ENCODE measurements around the gene ENPP6. TPM values are rescaled to one million over a fixed set of nuclear protein-coding genes. Genes with fewer than 3 reads are reported as not detected.

The ENPP6 gene
- total and polyA plus RNA-seq, 4 donors: 0.05 to 0.08 (median 0.05) TPM; not detected in 1

DNA sequence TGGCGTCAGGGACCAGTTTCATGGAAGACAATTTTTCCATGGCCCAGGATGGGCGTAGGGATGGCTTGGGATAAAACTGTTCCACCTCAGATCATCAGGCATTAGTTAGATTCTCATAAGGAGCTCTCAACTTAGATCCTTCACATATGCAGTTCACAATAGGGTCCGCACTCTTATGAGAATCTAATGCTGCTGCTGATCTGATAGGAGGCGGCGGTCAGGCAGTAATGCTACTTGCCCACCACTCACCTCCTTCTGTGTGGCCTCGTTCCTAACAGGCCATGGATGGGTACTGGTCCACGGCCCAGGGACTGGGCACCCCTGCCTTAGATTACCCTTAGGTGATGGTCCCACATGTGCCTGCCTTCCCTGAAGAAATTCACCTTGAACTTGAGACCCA, 28.8 kb upstream of the ENPP6 start (continued):
- no peak for TF ChIP-seq EGR1 (IDR thresholded peaks at IDR 0.05; ENCODE audit: low read depth in 2 of 2)
- no peak for TF ChIP-seq YY1 (IDR thresholded peaks at IDR 0.05)
- no peak for TF ChIP-seq RAD21 (IDR thresholded peaks at IDR 0.05)
- TF ChIP-seq, protein P1, sequence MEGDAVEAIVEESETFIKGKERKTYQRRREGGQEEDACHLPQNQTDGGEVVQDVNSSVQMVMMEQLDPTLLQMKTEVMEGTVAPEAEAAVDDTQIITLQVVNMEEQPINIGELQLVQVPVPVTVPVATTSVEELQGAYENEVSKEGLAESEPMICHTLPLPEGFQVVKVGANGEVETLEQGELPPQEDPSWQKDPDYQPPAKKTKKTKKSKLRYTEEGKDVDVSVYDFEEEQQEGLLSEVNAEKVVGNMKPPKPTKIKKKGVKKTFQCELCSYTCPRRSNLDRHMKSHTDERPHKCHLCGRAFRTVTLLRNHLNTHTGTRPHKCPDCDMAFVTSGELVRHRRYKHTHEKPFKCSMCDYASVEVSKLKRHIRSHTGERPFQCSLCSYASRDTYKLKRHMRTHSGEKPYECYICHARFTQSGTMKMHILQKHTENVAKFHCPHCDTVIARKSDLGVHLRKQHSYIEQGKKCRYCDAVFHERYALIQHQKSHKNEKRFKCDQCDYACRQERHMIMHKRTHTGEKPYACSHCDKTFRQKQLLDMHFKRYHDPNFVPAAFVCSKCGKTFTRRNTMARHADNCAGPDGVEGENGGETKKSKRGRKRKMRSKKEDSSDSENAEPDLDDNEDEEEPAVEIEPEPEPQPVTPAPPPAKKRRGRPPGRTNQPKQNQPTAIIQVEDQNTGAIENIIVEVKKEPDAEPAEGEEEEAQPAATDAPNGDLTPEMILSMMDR (IDR thresholded peaks at IDR 0.05; ENCODE audit: low read depth, low read length, missing input control): no peak
- no peak for TF ChIP-seq NR2F2 (IDR thresholded peaks at IDR 0.05)
- no peak for TF ChIP-seq HNF4G (IDR thresholded peaks at IDR 0.05)
- no peak for TF ChIP-seq JUND (IDR thresholded peaks at IDR 0.05)

GRCh38 chr4:184238072-184238745, 20.5 kb upstream of the ENPP6 start:
- H3K27ac ChIP-seq (ENCODE audit: low read depth in 1 of 2, low read length in 2 of 2): no peak overlapping the region
- no peak overlapping the region for H3K9ac ChIP-seq (ENCODE audit: low read depth in 1 of 2, low read length in 2 of 2)

DNA sequence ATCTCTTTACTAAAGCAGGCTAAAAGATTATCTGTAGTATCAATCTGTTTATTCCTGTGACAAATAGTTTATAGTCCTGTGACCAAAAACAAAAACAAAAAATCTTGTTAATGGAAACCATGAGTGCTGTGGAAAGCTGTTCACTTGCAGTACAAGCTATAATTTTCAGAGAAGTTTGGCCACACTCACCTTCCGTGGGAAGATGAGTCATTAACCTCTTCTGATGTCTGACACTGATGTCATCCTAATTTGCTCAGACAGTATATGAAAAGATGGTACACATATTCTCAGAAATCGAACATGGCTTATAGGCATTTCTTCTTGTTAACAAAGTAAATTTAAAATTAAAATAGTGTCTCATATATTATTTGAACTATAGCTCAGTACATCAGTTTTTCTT, 19.9 kb upstream of the ENPP6 start:
- no peaks in the 10 kb centered on the region for H3K27me3 ChIP-seq (ENCODE audit: control insufficient read depth in 4 of 4, insufficient read depth in 4 of 4, low read length in 3 of 4)
- DNase-seq (ENCODE audit: low spot score): no peak
- no peak overlapping the region for H3K27ac ChIP-seq (ENCODE audit: low read depth in 1 of 2, low read length in 2 of 2)
- no peak overlapping the region for H3K9ac ChIP-seq (ENCODE audit: low read depth in 1 of 2, low read length in 2 of 2)
- no peak overlapping the region for H3K4me3 ChIP-seq (ENCODE audit: low read depth in 1 of 3, low read length in 3 of 3)
- TF ChIP-seq, protein P2, sequence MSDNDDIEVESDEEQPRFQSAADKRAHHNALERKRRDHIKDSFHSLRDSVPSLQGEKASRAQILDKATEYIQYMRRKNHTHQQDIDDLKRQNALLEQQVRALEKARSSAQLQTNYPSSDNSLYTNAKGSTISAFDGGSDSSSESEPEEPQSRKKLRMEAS (IDR thresholded peaks at IDR 0.05): no peak
- TF ChIP-seq YY1 (IDR thresholded peaks at IDR 0.05) (no peak), FOXA2 (IDR thresholded peaks at IDR 0.05) (no peak), SP1 (IDR thresholded peaks at IDR 0.05) (no peak), JUND (IDR thresholded peaks at IDR 0.05) (no peak), FOXA1 (IDR thresholded peaks at IDR 0.05) (no peak), REST (IDR thresholded peaks at IDR 0.05) (no peak), HNF4A (conservative IDR thresholded peaks at IDR 0.05) (no peak)
- TF ChIP-seq, protein P3, sequence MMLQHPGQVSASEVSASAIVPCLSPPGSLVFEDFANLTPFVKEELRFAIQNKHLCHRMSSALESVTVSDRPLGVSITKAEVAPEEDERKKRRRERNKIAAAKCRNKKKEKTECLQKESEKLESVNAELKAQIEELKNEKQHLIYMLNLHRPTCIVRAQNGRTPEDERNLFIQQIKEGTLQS (IDR thresholded peaks at IDR 0.05): no peak
- TF ChIP-seq, protein P1 (IDR thresholded peaks at IDR 0.05; ENCODE audit: low read depth, low read length, missing input control): no peak
- H3K4me1 ChIP-seq (ENCODE audit: control insufficient read depth in 4 of 4, insufficient read depth in 4 of 4, low read length in 3 of 4): peaks cover 0 to 5% (median 3%) of the 10 kb centered on the region in 4 donors
- no peaks in the 10 kb centered on the region for H3K9me3 ChIP-seq (ENCODE audit: control insufficient read depth in 4 of 4, low read length in 3 of 4)
- no peaks in the 10 kb centered on the region for H3K36me3 ChIP-seq (ENCODE audit: control insufficient read depth in 4 of 4, insufficient read depth in 3 of 4, low read depth in 1 of 4, low read length in 3 of 4)
- WGBS: 54% methylated on average over 2 of the region's 2 CpGs

More at GRCh38 chr4:184238072-184238745, 20.5 kb upstream of the ENPP6 start:
- no peak for DNase-seq (ENCODE audit: low spot score)
- Histone ChIP-seq H3K4me3 (ENCODE audit: low read depth in 1 of 3, low read length in 3 of 3) (no peak overlapping the region), H3K4me1 (ENCODE audit: control insufficient read depth in 4 of 4, insufficient read depth in 4 of 4, low read length in 3 of 4) (peaks cover 0 to 1% (median 0%) of the 10 kb centered on the region in 4 donors), H3K36me3 (ENCODE audit: control insufficient read depth in 4 of 4, insufficient read depth in 3 of 4, low read depth in 1 of 4, low read length in 3 of 4) (no peaks in the 10 kb centered on the region), H3K27me3 (ENCODE audit: control insufficient read depth in 4 of 4, insufficient read depth in 4 of 4, low read length in 3 of 4) (no peaks in the 10 kb centered on the region), H3K9me3 (ENCODE audit: control insufficient read depth in 4 of 4, low read length in 3 of 4) (no peaks in the 10 kb centered on the region)
- 72% methylated on average over 8 of the region's 8 CpGs for WGBS
- TF ChIP-seq HNF4A (conservative IDR thresholded peaks at IDR 0.05): no peak
- no peak for TF ChIP-seq EGR1 (IDR thresholded peaks at IDR 0.05; ENCODE audit: low read depth in 2 of 2)
- TF ChIP-seq FOXA1 (IDR thresholded peaks at IDR 0.05): no peak
- TF ChIP-seq TAF1 (conservative IDR thresholded peaks at IDR 0.05): no peak
- no peak for TF ChIP-seq JUND (IDR thresholded peaks at IDR 0.05)
- no peak for TF ChIP-seq RAD21 (IDR thresholded peaks at IDR 0.05)
- TF ChIP-seq YY1 (IDR thresholded peaks at IDR 0.05): no peak
- no peak for TF ChIP-seq RXRA (IDR thresholded peaks at IDR 0.05)
- TF ChIP-seq HNF4G (IDR thresholded peaks at IDR 0.05): no peak
- TF ChIP-seq, protein P1 (IDR thresholded peaks at IDR 0.05; ENCODE audit: low read depth, low read length, missing input control): no peak
- TF ChIP-seq NR2F2 (IDR thresholded peaks at IDR 0.05): no peak
- TF ChIP-seq GABPA (IDR thresholded peaks at IDR 0.05 in 1 of 2, conservative IDR thresholded peaks at IDR 0.05 in 1 of 2): no peak
- TF ChIP-seq, protein P3 (IDR thresholded peaks at IDR 0.05): no peak
